CD4-positive, alpha-beta T cell treated with Interleukin-4 for 4 hours (primary cell): ENCODE measurements around the gene NOP56.
"Not testable (repeated sequence)": the region's sequence is repeated elsewhere in the genome, so short reads cannot be mapped to it uniquely, and the experiment has no call there.

ENCODE experiments used
- DNase-seq: peaks from one replicate; pipeline ENCODE4 v3.0.0-alpha.2; 2020

NOP56 gene

DNA sequence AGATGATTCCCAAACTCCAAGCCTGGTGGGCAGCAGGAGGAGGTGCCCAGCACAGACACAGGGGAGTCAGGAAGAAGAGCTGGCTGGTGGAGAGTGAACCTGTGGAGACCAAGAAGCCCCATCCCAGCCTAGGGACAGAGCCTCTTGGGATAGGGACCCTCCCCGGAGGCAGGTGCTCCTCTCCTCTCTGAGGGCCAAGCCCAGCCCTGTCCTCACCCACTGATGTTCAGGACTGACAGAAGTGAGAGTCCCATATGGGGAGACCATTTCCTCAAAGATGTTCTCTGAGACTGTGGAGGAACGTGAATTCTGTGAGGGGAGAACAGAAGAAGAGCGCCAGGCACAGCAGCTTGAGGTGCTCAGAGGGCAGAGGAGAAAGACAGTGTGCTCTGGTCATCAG, 37.8 kb downstream of the NOP56 start:
- DNase-seq, result no peak

DNA sequence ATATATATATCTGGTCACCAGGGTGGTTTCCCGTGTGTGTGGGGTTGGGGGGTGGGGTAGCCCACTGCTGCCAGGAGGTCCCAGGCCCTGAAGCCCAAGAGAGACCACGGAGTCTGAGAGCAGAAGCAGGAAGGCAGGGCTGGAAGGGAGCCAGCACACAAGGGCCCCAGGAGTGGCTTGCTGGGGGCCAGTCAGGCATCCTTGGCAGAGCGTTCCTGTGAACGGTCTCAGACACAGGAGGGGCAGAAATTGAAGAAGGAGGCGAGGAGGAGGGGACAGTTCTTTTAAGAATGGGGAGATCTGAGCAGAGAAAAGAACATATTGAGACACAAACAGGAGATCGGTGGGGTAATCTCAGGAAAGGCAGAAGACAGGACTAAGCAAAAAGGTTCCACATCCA, 38.3 kb downstream of the NOP56 start:
- DNase-seq, result no peak

DNA sequence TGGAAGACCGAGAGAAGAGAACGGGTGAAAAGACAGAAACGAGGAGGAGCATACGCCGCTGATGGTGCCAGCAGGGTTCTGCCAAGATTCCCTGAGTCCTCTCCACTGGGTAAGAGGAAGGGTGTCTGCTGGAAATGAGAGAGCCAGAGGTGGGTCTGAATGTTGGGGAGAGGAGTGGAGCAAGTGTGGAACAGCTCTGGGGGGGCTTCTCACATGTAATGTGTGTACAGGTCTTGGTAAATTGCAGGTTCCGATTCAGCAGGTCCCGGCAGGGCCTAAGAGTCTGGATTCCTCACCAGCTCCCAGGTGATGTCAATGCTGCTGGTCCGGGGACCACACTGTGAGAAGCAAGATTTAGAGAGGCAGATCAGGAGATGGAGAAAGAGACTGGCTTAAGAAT, 38.7 kb downstream of the NOP56 start:
- no peak for DNase-seq

DNA sequence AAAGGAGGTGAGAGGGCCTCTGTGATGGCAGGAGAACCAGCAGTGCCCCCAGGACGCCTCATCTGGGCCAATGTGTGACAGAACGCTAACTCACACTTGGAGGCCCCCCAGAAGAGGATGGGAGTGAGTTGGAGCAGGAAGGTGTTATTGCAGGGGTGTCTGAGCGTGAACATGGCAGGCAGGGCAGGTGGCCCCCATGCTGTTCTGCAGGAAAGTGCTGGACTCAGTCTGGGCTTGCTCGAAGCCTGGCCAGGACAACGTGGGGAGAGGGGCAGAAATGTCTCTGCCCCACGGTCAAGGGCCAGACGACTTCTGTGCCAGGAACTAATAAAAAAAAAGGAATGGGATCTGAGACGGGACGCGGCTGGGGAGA, 39.2 kb downstream of the NOP56 start:
- no peak for DNase-seq

DNA sequence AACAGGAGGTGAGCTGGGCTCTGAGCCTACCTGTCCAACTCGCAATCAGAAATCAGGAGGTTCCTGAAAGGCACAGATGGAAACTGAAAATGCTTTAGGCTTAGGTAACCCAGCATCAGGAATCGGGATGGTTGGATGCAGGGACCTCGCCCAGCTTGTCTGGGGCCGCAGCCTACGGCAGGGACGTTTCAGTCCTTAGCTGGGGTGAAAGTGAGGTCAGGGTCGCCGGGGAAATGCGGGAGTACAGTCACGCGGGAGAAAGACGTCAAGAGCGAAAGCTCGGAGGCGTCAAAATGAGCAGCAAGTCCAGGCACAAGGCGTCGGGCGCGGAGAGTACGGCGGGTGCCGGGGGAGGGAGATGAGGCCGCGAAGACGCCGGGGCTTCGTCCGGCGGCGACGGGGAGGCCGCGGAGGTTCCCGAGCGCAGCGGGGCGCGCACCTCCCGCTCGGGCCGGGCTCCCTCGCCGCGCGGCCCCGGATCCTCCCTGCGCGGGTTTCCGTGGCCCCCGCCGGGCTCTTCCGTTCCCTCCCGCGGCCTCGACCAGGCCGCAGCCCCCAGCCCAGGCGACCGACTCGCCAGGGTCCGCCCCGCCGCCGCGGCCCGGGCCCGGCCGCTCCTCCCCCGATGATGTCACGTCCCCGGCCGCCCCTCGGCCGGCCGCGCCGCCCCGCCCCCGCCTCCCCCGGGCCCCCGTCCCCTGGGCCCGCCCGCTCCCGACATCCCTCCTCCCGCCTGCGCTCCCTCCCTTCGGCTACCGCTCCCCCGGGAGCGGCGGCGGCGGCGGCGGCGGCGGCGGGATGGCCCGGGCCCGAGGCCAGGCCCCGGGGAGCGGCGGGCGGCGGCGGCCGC, 39.8 kb downstream of the NOP56 start, which contains the start of gene EBF4:
EBF4 (plus strand) TSS at position 745 of the 850 bp plus-strand sequence. CDS start 866 bp downstream, outside the sequence.
- DNase-seq, result no peak

DNA sequence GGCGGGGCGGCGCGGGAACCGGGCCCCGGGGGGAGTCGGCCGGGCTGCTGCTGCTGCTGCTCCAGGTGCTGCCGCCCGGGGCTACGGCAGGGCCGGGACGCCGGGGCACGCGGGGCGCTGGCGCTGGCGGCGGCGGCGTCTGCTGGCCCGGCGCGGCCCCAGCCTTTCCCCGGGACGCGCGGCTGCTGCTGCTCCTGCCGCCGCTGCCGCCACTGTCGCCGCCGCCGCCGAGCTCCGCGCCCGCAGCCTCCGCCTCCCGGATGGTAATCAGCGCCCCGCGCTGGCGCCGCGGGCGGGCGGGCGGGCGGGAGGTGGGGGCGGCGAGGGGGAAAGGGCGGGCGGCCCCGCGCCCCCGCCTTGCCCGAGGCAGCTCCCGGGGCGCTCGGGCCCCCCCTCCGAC, 40.5 kb downstream of the NOP56 start:
- no peak for DNase-seq

DNA sequence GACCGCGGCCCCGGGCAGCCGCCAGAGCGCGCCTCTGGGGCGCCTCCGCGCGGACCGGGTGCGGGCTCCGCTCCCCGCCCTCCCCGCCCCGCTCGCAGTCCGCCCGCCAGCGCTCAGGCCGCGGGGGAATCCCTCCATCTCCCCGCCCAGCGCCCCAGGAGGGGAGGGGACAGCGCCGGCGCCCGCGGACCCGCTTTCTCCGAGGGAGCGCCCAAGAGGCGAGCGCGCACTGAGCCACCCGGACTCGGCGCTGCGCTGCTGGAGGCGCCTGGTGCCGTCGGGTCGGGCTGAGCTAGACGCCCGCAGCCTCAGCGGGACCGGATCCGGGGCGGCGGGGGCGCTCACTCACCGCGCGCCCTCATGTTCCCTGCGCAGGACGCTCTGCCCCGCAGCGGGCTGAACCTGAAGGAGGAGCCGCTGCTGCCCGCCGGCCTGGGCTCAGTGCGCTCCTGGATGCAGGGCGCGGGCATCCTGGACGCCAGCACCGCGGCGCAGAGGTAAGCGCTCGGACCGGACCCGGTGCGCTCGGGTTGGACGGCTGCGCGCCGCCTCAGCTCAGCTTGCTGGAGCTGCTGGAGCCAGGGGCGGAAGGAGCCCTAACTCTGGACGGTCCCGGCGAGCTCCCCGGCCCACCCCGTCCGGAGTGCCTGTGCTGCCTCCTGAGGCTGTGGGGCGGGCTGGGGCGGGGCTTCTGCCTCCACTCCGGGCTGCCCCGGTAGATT, 41.0 kb downstream of the NOP56 start:
- DNase-seq, result peak; percentile 33

DNA sequence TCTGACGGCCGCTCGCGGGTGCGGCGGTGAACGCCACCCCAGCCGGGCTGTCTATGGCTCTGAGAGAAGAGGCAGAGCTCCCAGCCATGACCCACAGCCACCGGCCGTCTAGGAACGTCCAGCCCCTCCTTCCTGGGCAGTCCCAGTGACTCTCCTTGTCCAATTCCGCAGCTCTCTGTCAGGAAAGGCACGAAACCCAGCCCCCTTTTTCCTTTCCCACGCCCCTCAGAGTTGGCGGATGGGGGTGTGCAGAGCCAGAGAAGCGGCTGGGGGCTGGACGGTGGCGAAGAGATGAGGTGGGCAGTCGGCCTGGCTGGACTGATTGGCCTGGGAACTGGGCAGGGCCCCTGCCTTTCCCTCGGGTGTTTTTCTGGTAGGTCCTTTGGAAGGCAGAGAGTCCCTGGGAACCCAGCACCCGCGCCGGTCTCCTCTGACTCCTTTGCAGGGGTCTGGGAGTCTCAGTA, 41.6 kb downstream of the NOP56 start:
- no peak for DNase-seq

DNA sequence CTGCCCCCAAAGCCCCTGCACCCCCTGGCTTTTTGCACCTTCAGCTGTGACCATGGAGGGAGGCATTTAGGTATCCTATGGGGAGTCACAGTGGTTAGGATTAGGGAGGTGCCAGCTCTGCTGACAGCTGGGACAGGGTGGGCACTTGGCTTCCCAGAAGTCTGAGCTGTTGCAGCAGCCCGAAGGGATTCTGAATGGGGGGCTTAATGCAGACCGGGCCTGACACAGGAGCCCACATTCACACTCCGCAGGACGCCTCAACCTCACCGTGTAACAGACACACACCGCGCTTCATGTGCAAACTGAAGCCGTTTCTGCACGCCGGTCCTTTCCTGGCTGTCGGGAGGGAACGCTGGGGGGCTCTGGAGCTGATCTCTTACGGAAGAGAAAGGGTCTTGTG, 42.1 kb downstream of the NOP56 start:
- DNase-seq, result no peak

DNA sequence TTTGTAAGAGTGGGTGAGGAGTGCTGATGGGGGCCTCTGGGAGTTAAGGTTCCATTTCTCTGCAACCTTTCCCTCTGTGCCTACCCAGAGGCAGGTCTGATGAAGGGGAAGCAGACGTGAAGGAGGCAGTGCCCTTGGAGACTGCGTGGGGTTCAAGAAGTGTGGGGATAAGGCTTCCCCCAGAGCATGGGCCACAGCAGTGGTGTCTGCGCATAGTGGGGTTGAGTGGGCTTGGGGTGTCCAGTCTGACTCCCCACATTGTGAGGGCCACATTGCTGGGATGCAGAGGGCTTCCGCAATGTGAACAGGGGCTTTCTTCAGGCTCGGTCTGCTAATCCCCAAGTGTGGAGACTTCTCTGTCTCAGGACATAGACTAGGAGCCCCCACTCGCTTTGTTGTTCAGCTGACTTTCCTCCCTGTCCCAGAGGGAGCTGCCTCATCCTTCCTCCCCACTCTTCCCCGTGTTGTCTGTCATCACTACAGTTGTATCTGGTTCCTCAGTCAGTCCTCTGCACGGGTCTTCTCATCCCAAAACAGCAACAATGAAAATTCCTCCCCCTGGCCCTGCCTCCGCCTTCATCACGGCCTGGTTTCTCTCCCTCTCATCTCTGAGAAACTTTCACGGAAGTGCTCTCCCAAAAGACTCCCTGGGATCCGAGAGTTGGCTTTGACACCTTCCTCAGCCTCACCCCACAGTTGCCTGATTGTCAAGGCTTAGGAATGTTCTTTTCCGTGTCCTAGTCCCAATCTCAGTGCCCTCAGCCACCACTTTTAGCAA, 43.0 kb downstream of the NOP56 start:
- DNase-seq, result no peak

DNA sequence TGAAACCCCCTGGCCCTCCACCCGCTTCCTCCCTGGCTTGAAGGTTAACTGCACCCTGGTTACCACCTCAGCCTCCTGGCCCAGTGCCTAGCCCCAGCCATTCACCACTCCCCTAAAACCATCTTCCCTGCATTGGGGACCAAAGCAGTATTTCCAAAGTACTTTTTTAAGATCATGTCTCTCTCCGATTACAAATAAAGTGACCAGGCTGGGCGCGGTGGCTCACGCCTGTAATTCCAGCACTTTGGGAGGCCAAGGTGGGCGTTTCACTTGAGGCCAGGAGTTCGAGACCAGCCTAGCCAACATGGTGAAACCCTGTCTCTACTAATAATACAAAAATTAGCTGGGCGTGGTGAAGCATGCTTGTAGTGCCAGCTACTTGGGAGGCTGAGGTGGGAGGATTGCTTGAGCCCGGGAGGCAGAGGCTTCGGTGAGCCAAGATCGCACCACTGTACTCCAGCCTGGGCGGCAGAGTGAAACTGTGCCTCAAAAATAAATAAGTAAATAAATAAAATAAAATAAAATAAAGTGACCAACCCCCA, 43.6 kb downstream of the NOP56 start:
- not testable (repeated sequence) for DNase-seq

DNA sequence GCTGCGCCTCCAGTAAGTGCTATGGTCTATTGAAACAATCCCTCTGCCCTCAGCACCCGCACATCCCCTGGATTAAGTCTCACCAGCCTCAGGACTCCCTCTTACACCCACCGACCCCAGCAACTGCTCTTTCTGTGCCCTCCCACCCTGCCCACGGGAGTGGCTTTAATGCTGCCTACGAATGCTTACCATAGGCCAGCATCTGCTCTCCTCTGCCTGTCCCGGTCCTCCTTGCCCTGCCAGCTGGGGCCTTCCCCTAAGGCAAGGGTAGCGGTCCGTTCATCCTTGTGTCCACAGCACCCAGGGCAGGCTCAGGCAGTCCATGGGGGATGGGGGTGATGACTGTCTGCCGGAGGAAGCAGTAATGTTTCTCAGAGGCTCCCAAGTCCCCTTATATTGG, 44.2 kb downstream of the NOP56 start:
- DNase-seq, result no peak

DNA sequence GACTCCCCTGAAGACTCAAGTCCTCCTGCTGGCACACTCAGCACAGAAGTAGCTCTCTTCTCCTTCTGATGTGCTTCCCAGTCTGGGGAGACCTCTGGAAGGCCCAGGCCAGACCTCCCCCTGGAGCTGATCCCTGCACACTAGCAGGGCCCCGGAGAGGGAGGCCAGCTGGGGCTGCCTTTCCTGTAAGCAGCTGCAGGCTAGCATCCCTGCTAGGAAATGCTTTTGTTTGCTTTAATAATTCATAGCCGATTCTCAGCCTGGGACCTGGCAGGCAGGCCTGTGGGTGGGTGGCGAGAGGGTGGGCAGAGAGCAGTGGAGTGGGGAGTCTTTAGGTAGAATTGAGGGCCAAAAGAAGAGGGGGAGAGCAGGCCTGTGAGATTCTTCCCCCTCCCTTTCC, 45.3 kb downstream of the NOP56 start:
- DNase-seq, result no peak

DNA sequence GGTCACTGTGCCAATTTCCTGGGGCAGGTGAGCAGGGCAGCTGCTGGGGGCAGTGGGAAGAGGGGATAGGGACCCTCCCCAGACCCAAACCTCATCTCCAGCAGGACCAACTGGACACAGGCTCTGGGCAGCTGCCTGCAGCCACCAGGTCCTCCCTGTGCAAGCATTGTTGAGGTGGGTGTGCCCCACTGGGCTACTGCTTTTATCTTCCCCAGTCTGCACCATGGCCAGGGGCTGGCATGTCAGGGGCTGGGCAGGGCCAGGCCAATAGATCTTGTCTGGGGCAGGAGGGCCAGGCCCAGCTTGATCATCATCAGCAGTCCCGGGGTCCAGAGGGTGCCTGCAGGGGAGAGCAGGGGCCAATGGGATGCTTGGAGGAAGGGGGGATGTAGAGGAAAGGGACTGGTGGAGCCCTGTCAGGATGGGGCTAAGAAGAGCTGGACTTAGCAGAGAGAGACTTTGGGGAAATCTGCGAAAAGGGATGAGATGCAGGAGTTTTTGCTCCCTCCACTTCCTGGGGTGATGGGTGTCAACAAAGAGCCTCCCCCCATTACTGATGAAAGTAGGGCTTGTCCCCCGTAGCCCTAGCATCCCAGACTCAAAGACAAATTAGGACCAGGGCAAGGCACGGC, 45.9 kb downstream of the NOP56 start:
- no peak for DNase-seq

DNA sequence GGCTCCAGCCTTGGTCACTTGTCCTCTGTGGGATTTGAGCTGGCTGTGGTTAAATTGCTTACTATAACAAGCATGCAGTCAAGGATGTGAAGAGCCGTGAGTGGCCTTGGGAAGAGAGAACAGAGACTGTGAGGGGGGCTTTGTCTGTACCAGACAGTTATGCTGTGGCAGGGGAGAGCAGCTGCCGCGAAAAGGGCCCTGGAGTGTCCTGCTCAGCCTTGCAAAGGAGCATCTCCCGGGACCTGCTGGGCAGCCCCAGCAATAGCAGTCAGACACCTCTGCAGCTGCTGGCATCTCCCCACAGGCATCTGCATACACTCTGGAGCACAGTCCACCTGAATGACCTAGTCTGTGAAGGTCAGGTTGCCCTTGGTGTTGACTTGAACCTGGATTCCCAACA, 46.5 kb downstream of the NOP56 start:
- DNase-seq, result no peak

DNA sequence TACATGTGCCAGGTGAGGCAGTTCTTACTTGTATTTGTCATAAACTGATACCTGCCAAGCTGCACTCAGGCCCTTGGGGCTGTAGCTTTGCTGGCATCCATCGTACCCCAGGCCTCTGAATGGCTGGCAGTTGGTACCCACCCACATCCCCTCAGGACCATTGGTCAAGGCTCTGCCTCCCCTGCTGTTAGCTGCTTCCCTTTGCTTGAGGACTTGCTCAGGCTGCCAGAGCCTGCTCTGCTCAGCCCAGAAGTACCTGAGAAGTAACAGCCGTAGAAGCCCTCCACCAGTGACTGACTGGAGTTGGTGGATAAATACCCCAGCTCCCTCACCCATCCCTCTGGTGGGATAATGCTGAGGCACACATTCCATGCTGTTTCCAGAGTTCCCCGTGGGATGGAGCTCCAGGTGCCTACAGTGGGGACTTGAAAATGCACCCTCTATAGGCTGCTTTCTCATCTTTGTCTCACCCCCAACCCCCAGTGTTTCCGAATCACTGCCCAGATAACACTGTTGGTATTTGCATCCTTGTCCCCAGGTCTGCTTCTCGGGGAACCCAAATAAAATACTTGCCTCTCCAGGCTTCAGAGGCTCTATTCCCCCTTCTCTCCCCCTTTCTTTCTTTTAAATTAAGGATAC, 47.5 kb downstream of the NOP56 start:
- DNase-seq, result no peak

DNA sequence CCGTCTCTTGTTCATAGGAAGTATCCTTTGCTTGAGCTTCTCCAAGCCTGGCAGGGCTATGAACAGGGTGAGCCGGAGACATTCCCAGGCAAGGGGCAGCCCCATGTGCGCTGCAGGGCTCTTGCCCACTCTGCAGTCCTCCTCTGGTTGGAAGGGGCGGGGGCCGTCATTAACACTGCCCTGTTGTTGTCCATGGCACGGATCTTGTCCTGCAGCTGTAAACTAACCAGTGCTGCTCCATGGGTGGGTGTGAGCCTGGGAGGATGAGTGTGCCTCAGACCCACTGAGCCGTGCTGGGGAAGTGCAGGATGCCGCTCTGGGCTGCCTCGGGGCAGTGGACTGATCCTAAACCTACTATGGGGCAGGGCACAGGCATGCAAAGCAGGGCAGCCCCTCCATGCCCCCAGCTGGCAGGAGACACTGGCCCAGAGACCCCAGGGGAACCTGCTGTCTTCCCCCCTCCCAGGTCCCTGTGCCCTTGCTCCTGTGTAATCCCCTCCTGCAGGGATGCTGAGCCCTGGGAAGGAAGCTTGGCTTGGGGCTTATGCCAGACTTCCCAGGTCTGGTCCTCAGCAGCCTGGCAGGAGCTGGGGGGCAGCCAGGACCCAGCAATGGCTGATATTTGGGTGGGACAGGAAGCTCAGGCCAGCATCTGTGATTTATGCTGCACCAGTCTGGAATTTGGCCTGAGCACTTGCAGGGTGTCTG, 48.6 kb downstream of the NOP56 start:
- DNase-seq, result no peak

DNA sequence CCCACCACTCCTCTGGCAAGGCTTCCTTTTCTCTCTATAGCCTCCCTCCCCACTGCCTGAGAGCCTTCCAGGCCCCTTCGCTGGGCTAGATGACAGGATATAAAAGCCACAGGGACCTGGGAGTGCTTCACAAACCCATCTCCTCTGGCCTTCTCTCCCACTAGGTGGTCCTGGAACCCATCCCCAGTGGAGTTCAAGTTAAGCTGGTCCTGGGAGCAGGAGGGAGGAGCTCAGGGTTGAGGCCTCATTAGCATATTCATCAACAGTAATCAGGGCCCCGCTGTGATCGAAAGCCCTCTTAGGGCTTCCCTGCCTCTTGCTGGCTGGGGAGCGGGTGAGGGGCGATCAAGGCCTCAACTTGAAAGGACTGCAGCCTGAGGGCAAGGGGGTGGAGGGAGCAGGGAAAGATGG, 49.2 kb downstream of the NOP56 start:
- DNase-seq, result no peak

DNA sequence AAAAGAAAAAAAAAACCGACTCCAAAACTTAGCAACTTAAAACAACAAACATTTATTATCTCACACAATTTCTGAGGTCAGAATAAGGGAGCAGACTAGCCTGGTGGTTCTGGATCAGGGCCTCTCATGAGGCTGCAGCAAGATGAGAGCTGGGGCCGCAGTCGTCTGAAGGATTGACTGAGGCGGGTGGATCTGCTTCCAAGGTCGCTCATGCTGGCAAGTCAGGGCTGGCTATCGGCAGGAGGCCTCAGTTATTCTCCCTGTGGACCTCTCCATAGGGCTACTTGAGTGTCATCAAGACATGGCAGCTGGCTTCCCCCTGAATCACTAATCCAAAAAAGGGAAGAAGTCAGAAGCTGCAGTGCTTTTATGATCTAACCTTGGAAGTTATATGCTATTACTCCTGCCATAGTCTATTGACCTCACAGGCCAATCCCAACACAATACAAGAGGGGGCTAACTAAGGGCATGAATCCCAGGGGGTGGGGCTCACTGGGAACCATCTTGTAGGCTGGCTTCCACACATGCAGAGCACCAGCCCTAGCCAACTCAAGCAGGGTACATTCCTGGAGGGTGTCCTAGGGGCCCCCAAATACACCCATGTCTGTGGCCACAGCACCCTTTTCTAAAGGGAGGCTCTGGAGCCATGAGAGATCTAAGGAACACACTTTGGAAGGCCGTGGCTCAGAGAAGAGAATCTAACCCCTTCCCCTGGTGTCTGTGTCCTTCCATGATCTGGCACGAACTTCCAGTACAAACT, 51.5 kb downstream of the NOP56 start:
- DNase-seq, result no peak

DNA sequence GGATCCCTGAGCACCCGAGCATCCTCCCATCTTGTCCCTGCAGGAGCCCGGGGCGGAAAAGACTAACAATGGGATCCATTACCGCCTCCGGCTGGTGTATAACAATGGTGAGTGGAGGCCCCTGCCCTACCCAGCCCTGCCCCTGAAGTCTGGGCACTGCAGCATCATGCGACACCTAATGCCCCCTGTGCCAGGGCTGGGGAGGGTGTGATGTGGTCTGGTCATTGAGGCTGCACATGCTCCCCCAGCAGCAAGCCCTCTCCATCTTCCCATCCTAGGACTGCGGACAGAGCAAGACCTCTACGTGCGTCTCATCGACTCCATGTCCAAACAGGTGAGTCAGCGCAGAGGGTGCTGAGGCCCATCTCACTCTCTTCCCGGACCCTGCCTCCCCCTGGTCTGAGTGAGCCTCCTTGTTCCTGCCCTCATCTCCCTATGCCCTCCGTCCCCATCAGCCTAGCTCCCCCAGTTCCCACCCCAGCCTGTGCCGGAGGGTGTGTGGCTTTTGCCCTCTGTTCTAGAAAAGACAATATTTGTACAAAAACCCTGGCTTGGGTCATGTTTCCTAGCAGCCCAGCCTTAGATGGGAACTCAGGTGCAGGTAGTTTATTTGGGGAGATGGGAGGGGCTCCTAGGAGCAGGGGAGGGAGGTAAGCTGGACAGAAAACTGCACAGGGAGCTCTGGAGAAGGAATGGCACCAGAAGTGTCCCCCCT, 53.7 kb downstream of the NOP56 start:
- DNase-seq, result no peak
